ENCODE results near the gene MYEOV. TPM values are rescaled to one million over a fixed set of nuclear protein-coding genes. Genes with fewer than 3 reads are reported as not detected.

MYEOV gene
- total RNA-seq, 1 donor from 2014 or later: 31.4 TPM

DNA sequence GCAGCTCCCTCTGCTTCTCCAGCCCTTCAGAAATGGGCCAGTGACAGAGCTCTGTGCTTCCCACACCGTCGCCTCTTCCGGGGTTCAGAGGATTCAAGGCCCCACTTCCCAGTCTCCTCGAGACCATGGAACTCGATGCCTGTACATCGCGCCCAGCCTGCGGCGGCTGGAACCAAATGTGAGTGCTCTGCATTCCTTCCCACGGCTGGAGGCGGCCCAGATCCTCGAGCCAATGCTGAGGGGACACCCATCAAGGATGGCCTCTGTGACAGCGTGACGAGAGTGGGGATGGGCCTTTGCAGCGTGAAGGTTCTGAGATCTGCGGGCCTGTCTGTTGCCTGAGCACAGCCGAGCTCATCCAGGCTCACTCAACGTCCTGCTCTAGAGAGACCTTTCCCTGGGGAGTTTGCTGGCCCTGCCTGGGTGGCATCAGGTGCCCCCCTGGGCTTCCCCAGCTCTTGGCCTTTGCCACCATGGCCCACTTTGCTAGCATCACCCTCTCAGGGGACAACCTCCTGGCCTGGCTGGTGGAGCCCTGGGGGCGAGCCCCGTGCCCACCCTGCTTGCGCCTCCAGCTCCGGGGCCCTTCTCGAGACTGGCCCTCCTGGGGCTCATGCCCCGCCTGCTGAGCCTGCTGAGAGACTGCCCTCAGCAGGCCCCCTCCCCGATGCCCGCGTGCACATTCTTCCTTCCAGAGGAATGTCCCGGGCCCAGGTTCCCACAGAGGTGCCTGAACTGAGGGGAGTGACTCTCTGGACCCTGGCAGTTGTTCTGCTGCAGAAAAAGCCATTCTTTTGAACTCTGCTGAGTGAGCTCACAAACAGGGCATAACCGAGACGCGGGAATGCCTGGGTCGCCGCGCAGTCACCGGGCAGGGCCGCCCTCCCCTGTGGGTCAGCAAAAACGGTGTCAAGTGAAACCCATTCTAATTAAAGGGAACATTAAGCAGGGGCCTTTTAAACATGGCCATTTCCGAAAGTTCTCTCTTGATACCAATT, 7.3 kb upstream of the MYEOV start:
- no peak for DNase-seq (ENCODE audit: low spot score)

DNA sequence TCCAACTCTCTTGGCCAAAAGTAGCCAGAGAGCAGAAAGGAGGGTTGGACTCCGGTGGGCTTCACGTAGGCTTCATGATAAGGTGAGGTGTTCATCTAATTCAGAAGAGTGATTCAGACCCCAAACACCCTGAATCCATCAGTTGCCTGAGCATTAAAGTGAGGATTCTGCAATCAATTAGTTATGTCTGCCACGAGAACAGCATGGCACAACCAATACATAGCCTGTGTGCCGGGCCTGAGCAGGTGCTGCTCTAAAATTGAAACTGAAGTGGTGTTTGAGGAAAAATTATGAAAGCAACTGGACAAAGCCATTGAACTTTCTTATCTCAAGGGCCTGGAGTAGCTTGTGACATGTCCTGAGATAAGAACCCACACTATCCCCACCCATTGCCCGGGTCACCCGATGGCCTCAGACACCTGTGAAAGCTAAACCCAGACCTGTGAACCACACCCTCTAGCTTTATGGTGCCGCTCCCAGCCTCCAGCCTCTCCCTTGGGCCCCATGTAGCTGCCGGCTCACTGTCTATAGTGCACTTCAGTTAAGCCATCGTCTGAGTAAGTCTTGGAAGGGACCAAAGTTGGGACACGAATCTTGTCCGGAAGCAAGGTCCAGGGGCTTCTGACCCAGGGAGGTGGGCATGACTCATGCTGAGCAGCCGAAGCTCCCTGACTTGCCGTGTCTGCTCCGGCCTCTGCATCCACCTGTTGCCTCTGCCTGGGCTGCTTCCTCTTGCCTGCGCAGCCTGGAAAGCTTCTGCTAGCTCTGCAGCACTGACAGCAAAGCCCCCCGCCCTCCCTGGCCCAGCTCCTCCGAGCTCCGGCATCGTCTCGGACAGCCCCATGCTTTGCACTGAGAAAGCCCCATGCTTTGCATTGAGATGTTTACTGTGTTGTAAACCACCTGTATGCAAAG, 5.7 kb upstream of the MYEOV start:
- no peak for DNase-seq (ENCODE audit: low spot score)

DNA sequence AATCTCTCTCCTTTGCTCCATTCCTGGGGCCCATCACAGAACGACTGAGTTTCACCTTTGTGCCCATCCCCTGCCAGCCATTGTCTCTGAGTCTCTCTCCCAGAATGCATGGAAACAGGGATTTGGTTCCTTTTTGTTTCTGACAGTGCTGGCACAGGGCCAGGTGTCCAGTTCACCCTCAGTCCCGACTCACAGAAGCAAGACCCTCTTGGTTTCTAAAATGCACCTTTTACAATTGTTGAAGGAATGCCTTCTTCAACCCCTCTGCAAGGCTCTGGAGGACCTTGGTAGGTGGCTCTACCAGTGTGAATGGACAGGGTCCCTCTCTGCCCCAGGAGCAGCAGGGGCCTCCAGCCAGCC, 5.1 kb upstream of the MYEOV start:
- no peak for DNase-seq (ENCODE audit: low spot score)

DNA sequence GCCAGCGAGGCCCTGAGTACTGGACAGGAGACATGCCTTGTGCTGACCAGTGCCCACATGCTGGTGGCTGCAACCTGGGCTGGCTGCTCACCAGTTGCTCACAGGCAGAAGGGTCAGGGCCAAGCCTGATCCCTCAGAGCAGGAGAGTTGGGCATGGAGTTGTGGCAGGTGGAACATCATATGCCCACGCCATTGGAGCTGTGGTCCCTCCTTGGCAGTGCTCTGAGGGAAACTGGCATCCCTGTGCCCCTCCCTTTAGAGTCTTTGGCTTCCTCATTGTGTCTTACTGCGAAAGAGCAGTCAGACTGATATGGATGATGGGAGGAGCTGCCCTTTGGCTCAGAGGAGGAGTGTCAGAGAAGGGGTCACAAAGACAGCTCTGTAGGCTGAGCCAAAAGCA, 3.1 kb upstream of the MYEOV start:
- no peak for DNase-seq (ENCODE audit: low spot score)

DNA sequence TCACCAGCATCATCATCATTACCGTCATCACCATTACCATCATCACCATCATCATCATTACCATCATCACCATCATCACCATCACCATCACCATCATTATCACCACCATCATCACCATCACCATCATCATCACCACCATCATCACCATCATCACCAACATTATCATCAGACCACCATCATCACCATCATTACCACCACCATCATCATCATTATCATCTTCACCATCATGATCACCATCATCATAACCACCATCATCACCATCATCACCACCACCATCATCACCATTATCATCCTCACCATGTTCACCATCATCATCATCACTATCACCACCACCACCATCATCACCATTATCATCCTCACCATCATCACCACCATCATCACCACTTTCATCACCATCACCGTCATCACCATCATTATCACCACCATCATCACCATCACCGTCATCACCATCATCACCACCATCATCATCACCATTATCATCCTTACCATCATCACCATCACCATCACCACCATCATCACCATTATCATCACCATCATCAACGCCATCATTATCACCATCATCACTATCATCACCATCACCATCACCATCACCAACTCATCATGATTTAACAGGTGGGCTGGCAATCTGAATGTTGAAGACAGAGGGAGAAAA, 2.4 kb upstream of the MYEOV start:
- no peak for DNase-seq (ENCODE audit: low spot score)

DNA sequence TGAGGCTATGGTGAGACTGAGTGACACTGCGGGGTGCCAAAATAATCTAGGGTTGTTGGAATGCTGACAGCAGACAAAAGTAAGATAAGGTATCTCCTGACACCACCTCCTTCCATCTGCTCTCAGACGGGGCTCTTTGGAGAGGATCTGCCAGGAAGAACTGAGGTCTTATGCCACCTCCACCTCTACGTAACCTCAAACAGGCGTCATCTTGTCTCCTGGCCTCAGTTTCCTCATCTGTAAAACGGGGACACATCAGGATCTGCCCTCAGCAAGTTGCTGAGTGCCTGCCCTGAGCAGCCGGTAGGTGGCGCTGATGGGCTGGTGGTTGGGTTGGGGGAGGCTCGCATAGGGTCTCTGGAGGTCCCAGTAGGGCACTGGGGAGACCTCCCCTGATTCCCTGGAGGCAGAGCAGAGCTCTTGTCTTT, 1.7 kb upstream of the MYEOV start:
- DNase-seq (ENCODE audit: low spot score): no peak

DNA sequence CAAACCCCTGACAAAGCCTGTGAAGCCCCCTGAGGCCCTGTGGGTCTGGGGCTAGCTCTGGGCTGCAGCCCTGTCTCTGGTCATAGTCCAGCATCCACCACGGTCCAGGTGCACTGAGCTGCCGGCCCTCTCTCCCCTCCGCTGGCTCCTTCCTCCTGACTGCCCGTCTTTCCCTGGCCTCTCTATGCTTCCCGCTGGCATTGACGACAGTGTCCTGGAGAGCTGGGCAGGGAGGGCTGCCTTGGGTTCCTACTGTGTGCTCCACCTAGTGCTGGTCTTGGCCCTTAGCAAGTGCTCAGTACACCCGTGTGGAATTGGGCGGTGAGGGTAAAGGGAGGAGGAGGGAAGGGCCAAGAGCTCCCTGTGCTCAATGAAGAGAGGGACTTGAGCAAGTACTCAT, 868 bp upstream of the MYEOV start:
- DNase-seq (ENCODE audit: low spot score): no peak

DNA sequence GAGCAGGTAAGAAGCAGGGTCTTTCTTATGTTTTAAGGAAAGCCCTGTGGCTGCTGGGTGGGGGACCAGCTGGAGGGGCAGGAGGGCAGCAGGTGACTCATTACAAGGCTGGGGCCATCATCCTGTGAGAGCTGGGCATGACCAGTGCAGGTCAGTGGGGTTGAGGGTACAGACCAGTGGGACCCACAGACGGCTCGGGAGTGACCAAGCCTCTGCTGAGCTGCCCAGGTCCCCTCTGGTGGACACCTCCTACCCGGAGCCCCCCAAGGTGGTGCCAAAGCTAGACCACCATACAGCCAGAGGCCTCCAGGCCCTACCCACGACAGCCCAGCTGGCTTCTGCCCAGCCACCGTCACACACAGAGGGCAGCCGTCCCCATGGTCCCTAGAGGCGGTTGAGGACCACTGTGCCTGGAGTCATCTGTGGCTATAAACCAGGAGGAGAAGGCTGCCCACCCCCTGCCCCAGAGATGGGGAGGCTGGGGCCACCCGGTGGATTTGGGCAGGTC, 670 bp downstream of the MYEOV start:
- DNase-seq (ENCODE audit: low spot score): no peak

DNA sequence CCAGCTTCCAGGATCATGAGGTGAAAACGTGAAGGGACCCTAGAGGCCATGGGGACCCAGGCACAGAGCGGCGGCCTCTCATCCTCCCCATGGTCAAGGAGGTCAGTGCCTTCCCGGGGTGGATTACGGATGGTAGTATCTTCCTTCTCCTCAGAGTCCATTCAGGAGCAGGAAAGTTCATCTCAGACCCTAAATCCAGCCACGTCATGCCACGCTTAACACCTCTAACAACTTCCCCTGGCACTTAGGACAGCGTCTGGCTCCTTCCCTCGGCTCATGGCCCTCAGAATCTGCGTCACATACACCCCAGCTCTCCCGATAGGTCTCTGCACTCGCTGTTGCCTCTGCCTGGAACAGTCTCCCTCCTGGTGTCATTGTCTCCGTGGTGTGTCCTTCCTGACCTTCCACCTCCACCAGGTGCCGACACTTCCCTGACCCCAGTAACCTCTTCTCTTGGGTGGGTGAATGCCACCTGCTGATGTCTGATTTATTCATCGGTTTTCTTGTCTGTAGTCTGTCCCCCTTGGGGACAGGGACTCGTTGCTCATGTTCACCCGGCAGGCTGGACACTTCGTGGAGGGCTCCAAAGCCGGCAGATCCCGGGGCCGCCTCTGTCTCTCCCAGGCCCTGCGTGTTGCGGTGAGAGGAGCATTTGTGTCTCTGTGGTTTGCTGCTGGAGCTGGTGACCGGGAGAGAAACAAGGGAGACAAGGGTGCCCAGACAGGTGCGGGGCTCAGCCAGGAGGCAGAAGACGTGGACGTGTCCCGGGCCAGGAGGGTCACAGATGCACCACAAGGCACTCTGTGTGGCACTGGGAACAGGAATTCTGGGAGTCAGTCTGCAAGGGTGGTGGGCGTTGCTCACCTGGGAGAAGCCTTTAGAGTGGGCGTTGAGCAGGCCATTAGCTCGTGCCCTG, 1.4 kb downstream of the MYEOV start:
- no peak for DNase-seq (ENCODE audit: low spot score)

DNA sequence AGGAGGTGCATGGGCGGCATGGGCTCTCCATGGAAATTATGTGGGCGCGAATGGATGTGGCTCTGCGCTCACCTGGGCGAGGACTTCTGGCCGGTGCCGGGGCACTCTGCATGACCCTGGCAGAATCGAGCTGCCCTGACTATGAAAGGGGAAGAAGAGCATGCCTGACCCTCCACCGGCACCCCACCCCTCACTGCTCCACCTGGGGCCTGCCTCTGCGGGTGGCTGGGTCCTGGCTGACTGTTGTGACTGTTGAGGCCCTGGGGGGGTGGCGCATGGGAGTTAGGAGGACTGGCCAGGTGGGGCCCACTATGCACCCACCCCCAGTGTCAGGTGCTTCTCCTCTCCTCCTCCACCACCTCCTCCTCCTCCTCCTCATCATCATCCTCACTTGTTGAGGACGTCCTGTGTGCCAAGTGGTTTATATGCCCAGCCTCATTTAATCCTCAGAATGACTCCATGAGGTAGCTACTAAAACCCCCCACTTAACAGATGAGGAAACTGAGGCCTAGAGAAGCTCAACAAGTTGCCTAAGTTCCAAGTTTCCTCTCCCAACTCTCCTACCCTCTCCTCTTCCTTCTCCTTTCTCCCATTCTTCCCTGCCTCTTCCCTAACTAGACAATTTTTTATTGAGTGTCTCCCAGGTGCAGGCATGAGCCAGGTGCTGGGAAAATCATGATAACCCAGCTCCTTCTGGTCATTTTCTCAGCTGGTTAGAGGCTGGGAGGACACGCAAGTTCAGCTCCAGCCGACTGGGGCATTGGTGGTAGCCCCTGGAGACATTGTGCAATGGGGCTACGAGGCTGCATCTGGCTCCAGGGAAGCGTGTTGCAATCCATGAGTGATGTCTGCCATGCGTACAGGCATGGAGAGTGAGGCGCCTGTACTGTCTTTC, 2.3 kb downstream of the MYEOV start:
- DNase-seq (ENCODE audit: low spot score): no peak

DNA sequence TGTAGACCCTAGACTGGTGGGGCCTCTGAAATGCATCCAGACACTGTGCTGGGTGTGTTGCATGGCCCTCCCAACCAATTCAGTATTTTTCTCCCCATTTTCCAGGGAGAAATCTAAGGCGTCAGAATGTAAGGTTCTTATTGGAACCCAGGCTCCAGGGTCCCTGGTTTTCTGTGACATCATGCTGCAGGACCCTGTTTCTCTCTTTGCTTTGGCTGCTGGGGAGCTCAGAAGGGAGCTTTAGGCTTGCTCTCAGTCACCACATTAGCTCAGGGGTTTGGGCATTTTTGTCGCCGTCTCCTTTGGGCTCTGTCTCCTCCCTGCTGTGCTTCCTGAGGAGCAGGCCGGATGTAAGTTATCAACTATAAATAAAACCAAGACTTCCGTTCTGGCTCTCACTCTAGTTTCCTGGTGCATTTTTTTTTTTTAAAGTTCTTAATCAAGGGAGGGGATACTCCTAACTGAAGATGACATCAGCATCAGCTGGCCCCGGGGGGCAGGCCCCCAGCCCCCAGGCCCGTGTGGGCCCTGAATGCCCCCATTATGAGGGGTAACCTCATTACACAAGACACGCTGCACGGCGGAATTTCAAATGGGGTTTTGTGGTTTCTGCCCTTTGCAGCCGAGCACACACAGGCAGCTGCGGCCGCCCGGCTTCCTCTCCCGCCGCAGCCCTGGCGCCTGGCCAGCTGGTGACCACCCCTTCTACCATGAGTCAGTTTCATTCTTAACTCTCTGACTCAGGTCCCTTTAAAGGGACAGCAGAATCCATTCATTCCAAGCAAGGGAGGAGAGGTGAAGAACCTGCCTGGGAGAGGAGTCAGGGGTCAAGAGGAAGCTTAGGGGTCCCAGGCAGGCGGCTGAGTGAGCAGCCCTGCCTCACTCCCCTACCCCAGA, 3.2 kb downstream of the MYEOV start:
- DNase-seq (ENCODE audit: low spot score): peak; percentile 97

DNA sequence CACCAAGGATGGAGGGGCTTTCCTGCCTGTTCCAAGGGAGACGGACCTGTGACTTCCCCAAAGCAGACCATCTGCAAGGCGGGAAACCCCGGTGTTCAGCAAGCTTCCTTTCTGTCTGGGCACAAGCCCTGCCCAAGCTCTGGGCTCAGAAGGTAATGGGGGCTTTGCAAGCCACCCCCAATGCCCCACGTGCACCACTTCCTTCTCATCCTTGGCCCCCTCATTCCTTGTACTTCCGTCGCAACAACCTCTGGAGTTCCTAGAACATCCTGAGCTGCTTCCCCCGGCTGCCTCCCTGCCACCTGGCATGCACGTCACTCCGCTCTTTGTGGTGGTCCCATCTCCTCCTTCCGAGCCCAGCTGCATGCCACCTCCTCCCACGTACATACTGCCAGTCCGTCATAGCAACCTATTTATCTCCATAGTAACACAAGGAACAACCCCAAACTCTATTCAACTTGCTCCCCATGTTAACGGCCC, 3.9 kb downstream of the MYEOV start:
- DNase-seq (ENCODE audit: low spot score): no peak

DNA sequence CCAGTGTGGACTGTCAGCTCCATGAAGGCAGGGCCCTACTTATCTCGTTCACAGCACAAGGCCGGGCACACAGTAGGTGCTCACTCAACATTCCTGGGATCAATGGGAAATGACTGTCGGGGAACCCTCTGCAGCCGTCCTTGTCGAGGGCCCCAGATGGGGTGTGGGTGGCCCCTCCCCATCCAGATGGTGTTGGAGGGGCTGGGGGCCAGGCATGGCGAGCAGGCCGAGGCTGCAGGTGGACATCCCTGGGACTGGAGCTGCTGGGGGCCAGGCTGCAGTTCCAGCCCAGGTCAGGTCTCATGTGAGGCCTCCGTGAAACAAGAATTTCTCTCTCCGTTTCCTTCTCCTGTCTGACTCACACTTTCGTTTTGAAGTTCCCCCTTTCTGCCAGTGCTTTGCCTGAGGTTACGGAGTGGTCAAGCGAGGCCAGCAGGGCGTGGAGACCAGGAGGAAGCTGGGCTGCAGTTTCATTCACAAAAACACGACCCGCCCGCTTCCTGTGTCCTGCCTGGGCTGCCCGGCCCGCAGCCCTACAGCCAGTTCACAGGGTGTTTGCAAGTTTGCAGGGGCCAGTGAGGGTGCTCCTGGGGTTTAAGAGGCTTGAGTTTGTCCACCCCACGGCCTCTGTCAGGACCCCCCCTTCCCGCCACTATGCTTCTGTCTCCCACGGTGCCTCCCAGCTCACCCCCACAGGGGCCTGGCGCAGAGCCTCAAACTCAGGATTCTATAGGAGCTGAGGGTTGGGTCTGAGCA, 4.5 kb downstream of the MYEOV start:
- DNase-seq (ENCODE audit: low spot score): no peak

DNA sequence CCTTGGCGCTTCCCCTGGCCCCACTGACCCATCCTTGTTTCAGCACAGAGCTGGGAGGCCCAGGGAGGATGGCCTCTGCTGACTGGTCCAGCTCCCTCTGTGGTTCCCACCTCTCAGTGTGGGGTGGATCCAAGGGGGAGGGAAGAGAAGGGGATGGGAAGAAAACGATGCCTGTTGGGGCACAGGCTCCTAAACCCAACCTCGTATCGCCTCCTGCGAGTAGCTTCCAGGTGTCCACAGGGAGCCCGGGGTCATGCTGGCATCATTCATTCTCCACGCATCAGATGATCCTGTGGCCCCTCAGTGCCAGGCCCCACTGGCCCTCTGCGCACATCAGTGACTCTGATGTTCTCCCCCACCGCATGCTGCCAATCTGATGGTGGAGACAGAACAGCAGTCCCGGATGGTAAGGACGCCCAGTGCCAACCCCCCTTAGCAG, 5.1 kb downstream of the MYEOV start:
- no peak for DNase-seq (ENCODE audit: low spot score)

DNA sequence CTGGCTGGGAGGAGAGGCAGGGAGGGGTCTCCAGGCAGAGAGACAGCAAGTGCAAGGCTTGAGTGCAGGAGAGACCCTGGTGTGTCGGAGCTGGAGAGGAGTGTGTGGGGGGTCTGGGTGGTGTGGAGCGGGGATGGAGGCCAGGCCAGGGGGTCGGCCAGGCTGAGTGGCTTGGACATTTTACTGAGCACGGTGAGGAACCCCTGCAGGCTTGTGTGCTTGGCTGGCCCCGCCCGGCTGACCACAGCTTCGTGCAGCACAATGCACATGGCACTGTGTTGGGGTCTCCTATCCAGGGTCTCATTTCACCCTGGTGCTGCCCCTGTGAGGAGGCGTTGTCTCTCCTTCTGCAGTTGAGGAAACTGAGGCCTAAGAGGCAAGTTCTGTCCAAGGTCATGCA, 5.6 kb downstream of the MYEOV start:
- DNase-seq (ENCODE audit: low spot score): no peak

DNA sequence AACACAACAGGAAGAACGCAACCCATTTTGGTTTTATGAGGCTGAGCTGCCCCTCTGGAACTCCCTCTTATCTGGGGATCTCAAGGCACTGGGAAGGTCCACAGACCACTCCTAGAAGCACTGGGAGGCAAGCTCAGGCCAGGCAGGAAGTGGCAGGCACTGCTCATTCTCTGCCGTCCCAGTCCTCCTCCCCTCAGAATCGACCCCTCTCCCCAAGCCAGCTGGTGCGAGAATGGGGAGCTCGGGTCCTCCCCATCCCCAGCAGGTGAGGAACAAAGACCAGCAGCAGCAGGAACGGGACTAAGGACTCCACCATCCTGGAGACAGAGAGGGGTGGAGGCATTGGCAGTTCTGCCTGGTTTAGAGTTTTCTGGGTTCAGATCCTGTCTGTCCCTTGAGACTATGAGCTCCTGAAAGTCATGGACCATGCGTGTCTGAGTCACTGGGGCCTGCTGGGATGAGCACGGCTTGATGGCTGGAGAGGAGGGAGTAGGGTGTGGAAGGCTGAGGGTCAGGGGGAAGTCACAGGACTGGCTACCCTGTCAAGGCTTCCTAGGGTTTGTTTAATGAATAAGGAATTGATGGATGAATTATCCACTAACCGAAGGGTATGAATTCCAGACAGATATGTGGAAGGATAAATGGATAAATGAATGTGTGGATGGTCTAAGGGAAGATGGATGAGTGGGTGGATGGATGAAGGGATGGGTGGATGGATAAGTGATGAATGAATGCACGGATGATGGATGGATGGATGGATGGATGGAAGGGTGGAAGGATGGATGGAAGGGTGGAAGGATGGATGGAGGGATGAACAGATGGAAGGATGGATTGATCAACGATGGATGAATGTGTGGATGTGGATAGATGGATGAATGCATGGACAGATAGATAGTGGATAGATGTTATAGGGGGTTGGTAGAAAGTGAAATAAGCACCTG, 6.4 kb downstream of the MYEOV start:
- DNase-seq (ENCODE audit: low spot score): no peak
